Middle frontal gyrus (tissue), 1 donor: Measurements from ENCODE around the gene RBBP7.
"Not testable (repeated sequence)": the region's sequence is repeated elsewhere in the genome, so short reads cannot be mapped to it uniquely, and the experiment has no call there.

Source experiments
- DNase-seq: peaks from one replicate; pipeline ENCODE4 v3.0.0-alpha.2; 2015; ENCODE audit warnings: low spot score; ENCODE audit errors: extremely low spot score

The RBBP7 gene

DNA sequence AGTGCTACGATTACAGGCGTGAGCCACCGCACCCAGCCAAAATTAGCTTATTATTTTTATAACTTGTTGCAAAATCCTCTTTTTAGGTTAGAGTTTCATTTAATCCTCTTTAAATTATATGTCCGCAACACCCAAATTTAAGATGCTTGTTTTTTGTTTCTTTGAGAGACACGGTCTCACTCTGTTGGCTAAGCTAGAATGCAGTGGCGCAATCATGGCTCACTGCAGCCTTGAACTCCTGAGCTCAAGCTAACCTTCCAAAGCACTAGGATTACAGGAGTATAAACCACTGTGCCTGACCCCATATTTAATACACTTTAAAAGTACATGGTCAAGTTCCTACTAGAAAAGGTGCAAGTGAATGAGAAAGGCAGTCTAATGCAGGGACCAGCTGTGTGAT is 2.2 kb downstream of the RBBP7 start:
- DNase-seq, result no peak

DNA sequence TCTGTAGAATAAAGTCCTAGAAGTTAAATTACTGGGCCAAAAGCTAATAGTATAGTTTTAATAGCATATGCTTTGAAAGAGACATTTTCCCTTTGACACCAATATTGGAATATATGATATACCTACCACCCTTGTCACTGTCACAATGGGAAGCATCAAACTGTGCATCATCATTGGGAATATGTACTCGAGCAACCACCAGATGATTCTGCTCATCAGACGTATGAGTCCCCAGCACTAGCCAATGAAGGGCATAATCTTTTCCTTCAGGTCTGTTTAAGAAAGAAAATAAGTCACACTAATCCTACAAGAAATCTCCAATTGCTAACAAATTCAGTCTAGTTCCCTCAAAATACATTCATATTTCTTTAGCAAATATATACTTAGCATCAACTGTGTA is 7.3 kb downstream of the RBBP7 start:
- no peak for DNase-seq

GRCh38 chrX:16856744-16857143 is 13.4 kb downstream of the RBBP7 start:
- no peak for DNase-seq

DNA sequence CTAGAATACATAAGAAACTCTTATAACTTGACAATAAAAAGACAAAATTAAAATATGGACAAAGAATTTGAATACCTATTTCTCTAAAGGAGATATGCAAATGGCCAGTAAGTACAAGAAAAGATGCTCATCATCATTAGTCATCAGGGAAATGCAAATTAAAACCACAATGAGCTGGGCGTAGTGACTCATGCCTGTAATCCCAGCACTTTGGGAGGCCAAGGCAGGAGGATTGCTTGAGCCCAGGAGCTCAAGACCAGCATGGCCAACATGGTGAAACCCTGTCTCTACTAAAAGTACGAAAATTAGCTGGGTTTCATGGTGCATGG is 14.1 kb downstream of the RBBP7 start:
- DNase-seq, result not testable (repeated sequence)

GRCh38 chrX:16855363-16856075 is 14.6 kb downstream of the RBBP7 start:
- DNase-seq, result no peak

GRCh38 chrX:16853537-16853936 is 16.6 kb downstream of the RBBP7 start:
- DNase-seq, result no peak

DNA sequence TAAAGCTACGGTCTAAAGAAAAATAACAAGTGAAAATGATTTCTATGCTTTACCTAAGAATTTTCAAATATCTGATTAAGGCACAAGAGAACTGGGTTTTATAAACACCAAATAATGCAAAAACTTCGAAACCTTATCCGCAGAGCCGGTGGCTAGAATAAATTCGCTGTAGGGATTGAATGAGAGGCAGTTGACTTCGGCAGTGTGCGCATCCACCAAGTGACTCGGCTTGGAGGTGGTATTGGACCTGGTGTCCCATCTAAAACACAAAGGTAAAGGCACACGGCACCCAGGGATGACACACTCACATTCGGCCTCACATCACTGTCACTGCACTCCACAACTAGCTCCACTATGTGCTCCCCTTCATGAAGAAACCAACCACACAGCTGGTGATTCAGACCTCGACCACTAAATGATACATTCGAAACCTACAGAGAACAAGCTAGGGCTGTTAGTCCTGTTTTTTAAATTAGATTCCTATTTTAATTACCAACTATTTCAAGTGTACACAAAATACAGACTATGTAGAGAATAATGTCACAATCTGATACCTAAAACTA is 17.5 kb downstream of the RBBP7 start:
- DNase-seq, result no peak

DNA sequence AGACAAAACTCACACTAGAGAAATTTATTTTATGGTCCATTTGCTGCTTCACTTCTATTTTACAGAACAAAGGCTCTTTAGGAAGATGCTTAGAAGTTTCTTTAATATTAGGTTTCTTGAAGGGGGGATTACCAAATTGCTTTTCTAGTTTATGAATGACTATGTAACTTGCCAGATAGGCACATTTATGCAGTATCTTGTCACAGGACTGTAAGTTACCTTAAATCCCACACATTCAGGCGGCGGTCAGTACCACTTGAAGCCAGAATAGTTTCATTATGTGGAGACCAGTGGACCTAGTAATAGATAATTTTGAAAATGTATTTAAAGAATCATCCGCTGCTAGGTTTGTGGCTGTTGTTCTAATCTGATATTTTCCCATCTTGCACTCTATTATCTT is 18.3 kb downstream of the RBBP7 start:
- DNase-seq, result no peak

DNA sequence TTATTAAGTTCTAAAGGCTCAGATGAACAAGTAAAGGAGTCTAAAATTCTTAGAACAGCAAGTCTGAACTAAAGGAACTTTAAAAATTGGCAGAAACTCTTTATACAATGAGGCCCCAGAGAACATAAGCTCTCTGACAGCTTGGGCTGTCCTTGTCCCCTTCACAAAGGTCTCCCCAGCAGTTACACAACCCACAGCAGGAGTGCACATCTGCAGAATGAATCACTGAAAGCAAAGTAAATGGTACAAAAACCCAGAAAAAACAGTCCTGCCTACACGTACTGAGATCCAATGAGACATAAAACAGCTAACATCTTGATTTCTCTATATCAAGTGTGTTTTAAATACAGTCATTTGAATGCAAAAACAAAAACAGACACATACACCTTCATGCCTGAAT is 18.7 kb downstream of the RBBP7 start:
- no peak for DNase-seq

DNA sequence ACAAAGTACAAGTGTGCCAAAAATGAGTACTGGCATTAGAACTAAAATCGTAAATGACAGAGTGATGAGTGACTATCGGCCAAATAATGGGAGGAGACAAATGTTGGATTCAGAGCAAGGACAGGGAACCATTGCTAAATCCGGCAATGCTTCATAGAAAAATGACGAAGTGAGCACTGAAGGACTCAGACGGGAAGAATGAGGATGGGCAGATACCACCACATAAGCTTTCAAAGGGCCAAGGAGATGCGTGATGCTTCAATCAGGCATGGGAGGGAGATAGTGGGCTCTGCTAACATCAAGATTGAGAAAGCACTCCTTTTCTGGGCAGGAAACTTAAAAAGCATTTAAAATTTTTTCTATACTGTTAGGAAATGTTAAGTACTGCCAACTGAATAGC is 21.6 kb downstream of the RBBP7 start:
- no peak for DNase-seq

DNA sequence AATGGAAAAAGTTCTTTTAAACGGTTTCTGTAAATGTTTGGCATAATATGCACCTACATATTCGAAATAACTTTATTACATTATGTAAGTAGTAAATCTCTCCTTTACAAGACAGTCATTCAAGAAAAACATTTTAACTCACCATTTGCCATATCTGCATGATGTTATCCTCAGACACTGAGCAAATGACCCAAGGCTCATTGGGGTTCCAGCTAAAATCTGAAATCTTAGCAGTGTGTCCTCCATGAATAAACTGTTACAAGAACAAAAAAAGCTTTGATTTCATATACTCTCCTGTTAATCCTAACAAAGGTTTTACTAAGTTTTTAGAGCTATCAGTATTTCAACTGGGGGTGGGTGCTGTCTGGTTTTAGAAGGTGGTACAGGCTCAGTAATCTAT is 24.5 kb downstream of the RBBP7 start:
- DNase-seq, result no peak

DNA sequence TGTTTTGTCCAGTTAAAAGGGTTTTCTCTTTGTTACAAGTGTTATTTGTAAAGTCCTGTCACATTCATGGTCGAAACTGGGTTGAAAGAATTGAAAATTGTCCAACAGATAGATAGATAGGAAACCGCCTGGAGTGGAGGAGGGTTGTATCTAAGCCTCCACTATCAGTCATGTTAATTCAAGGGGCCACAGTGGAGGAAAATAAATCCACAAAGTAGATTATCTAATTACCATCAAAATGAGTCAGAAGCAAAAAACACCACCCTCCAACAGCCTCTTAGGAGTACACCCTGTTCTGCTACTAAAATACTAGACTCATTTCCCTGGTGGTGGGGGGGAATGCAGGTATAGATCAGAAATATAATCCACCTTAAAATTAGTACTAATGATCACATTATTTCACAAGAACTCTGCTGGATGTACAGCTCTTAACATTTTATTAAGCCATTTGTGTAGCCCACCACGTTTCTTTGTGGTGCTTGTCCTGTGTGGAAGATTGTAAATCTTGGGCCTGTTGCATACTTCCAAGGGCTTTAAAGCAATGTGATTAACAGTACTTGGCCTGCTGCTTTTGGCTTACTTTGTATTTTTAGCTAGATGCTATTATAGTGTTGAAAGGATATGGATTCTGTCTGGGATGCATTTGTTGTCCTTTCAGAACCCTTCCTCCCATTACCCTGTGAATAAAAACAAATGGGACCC is 26.8 kb downstream of the RBBP7 start:
- no peak for DNase-seq

- no peak for DNase-seq
These were observed 27.5 kb downstream of the RBBP7 start for GRCh38 chrX:16842684-16843083.

GRCh38 chrX:16839852-16840460 is 30.2 kb downstream of the RBBP7 start:
- DNase-seq, result no peak

GRCh38 chrX:16839219-16839851 is 30.8 kb downstream of the RBBP7 start:
- no peak for DNase-seq

GRCh38 chrX:16838202-16839066 is 31.7 kb downstream of the RBBP7 start:
- no peak for DNase-seq

DNA sequence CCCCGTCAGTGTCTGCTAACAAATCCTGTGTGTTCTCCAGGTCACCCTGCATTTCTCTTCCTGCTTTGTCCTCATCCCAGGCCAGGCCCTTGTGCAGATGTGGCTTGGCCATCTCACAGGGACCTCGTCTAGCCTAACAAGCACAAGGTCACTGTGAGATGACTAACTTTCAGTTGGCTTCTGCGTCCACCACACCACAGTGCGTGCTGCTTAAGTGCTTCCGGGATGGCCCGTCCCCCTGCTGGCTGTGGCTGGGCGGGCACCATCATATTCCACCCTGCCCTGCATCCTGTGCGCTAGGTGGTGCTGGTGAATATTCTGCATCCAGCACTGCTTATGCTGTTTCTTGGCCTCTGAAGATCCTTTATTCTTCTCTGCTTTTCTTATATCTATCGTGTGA is 33.8 kb downstream of the RBBP7 start:
- DNase-seq, result no peak

GRCh38 chrX:16834806-16835205 is 35.4 kb downstream of the RBBP7 start:
- DNase-seq, result no peak

DNA sequence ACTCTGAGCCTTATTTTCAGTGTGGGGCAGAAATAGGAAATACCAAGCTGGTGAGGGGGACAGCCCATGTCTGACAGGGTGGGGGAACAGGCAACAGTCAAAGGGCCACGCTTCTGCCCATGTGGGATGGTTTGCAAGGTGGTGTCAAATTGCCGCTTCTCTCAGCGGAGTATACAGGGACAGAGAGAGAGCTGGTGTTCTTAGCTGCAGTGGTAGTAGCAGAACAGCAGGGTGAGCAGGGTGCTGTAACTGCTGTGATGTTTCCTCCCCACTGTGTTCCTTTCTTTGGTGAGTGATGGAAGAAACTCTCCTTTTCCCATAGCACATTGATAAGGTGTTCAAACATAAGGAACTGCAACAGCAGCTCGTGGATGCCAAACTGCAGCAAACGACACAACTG is 37.9 kb downstream of the RBBP7 start:
- no peak for DNase-seq

GRCh38 chrX:16828124-16828908 is 41.8 kb downstream of the RBBP7 start:
- no peak for DNase-seq
